Fibroblast of villous mesenchyme (primary cell): ENCODE data around the gene LGR6. TPM values are rescaled to one million over a fixed set of nuclear protein-coding genes. Genes with fewer than 3 reads are reported as not detected.

Experiments
- DNase-seq: peaks from one replicate; pipeline ENCODE4 v3.0.0-alpha.2; 2010; ENCODE audit warnings: low read depth
- H3K4me3 ChIP-seq: 2 replicates; pipeline ENCODE4 v1.5.1; 2011; ENCODE audit warnings: low read depth, mild to moderate bottlenecking, low read length
- total RNA-seq: library from RNA; depleted of rRNA; stranded (reverse); fragments of >200 nt; gene quantifications from 2 replicates; pipeline ENCODE4 v1.2.3, GENCODE V29; 2012
- TF ChIP-seq, protein P1 (sequence below): IDR thresholded peaks from 2 replicates; pipeline ENCODE4 v1.5.1; 2012; ENCODE audit warnings: low read depth, mild to moderate bottlenecking, low read length; ENCODE audit not compliant: insufficient read depth

Gene LGR6
- total RNA-seq, 1 donor: not detected

- TF ChIP-seq, protein P1, sequence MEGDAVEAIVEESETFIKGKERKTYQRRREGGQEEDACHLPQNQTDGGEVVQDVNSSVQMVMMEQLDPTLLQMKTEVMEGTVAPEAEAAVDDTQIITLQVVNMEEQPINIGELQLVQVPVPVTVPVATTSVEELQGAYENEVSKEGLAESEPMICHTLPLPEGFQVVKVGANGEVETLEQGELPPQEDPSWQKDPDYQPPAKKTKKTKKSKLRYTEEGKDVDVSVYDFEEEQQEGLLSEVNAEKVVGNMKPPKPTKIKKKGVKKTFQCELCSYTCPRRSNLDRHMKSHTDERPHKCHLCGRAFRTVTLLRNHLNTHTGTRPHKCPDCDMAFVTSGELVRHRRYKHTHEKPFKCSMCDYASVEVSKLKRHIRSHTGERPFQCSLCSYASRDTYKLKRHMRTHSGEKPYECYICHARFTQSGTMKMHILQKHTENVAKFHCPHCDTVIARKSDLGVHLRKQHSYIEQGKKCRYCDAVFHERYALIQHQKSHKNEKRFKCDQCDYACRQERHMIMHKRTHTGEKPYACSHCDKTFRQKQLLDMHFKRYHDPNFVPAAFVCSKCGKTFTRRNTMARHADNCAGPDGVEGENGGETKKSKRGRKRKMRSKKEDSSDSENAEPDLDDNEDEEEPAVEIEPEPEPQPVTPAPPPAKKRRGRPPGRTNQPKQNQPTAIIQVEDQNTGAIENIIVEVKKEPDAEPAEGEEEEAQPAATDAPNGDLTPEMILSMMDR: no peak
- H3K4me3 ChIP-seq: no peak overlapping the region
- no peak for DNase-seq
Measured at GRCh38 chr1:202362212-202362611, 168.6 kb downstream of the LGR6 start.

- no peak overlapping the region for H3K4me3 ChIP-seq
- DNase-seq: no peak
- TF ChIP-seq, protein P1: no peak
Measured at GRCh38 chr1:202365092-202365815, 171.7 kb downstream of the LGR6 start.

DNA sequence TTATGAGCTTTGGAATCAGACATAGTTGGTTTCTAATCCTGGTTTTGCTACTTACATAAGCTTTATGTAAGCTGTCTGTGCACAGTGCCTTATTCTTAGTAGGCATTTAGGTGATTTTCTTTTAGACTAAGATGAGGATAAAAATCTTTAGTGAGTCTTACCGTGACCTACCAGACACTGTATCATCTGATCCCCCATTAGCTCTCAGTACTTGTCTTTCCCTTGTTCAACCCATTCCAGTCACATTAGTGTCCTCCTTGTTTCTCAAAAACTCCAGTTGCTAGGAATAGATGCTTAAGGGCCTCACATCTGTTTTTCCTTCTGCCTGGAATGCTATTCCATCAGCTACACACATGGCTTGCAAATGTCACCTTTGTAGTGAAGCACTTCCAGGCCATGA lies 173.7 kb downstream of the LGR6 start:
- no peak overlapping the region for H3K4me3 ChIP-seq
- peak; percentile 39 for DNase-seq
- TF ChIP-seq, protein P1: no peak

Other genes starting within 250 kb of the LGR6 start
- 44.1 and 50.1 TPM in 2 replicates for gene LMOD1, start 247.3 kb upstream of the LGR6 start, total RNA-seq
- 58.9 and 94.1 TPM in 2 replicates for gene TIMM17A, start 238.3 kb upstream of the LGR6 start, total RNA-seq
- 77.0 and 93.7 TPM in 2 replicates for gene RNPEP, start 211.2 kb upstream of the LGR6 start, total RNA-seq
- 0.32 and 3.9 TPM in 2 replicates for gene ELF3, start 183.2 kb upstream of the LGR6 start, total RNA-seq
- gene GPR37L1, start 70.9 kb upstream of the LGR6 start, total RNA-seq: under 0.01 TPM in 1 of 2 replicates, not detected in the other
- 18.7 and 28.5 TPM in 2 replicates for gene ARL8A, start 49.1 kb upstream of the LGR6 start, total RNA-seq
- not detected in 2 replicates for gene PTPN7, start 33.2 kb upstream of the LGR6 start, total RNA-seq
- 23.5 and 35.8 TPM in 2 replicates for gene UBE2T, start 148.1 kb downstream of the LGR6 start, total RNA-seq
- gene PPP1R12B, start 154.9 kb downstream of the LGR6 start, total RNA-seq: 21.6 and 22.9 TPM in 2 replicates